ENCODE data around the gene MLKL.

MLKL gene

DNA sequence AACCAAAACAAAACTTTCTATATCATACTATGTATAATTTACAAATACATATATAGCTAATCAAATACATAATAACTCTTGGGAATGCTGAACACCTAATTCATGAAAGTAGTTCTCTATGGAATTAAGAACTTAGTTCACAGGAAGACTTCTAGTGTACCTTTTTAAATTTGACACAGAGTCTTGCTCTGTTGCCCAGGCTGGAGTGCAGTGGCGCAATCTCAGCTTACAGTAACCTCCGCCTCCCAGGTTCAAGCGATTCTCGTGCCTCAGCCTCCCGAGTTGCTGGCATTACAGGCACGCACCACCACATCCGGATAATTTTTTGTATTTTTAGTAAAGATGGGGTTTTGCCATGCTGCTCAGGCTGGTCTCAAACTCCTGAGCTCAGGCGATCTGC lies 58.7 kb downstream of the MLKL start:
- no peak for DNase-seq

DNA sequence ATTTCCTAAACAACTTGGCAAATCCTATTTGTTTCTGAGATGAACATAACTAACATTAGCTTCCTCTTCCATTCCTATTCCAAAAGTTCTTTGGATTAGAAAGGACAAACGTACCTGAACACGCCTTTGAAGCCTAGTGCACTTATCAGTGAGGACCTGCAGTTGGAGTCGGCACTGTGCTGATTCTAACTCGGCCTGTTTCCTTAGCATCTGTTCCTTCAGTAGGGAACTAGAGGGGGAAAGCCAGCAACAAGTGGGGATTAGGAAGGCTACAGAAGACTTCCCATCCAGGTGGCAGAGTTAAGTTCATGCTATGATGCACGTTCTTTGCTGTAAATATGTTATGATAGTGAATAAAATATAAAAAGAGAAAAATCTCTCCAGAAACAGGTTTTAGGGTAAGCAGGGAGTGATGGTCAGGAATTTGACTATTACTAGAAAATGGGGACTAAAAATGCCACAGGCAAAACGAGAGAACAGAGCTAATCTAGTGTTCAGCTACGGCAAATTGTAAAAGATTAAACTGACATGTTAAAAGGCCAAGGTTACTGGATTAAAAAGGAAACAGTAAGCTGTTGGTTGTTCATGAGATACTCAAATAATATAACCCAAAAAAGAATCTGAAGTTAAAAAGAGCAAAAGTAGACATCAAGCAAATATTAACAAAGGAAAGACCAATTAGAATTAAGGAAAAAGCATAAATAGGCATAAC lies 62.8 kb downstream of the MLKL start:
- DNase-seq = no peak

DNA sequence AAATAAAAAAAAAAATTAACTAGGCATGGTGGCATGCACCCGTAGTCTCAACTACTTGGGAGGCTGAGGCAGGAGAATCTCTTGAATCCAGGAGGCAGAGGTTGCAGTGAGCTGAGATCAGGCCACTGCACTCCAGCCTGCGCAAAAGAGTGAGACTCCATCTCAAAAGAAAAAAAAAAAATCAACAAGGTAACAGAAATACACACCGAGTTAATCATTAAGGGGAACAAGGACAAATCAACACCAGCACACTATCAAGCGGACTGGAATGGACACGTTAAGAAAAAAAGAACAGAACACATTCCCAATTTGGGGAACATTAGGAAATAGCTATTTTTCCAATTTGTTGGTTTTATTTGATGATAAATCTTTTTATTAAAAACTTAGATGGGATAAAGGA lies 65.4 kb downstream of the MLKL start:
- DNase-seq = no peak

DNA sequence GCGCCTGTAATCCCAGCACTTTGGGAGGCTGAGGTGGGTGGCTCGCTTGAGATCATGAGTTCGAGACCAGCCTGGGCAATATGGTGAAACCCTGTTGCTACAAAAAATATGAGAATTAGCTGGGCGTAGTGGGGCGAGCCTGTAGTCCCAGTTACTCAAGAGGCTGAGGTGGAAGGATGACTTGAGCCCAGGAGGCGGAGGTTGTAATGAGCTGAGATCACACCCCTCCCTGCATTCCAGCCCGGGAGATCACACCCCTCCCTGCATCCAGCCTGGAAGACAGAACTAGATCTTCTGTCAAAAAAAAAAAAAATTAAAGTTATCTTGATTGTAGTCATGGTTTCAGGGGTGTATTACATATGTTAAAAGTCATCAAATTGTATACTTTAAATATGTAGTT lies 67.0 kb downstream of the MLKL start:
- DNase-seq = no peak

- no peak for DNase-seq
These were observed 73.0 kb downstream of the MLKL start for GRCh38 chr16:74627506-74628220.

DNA sequence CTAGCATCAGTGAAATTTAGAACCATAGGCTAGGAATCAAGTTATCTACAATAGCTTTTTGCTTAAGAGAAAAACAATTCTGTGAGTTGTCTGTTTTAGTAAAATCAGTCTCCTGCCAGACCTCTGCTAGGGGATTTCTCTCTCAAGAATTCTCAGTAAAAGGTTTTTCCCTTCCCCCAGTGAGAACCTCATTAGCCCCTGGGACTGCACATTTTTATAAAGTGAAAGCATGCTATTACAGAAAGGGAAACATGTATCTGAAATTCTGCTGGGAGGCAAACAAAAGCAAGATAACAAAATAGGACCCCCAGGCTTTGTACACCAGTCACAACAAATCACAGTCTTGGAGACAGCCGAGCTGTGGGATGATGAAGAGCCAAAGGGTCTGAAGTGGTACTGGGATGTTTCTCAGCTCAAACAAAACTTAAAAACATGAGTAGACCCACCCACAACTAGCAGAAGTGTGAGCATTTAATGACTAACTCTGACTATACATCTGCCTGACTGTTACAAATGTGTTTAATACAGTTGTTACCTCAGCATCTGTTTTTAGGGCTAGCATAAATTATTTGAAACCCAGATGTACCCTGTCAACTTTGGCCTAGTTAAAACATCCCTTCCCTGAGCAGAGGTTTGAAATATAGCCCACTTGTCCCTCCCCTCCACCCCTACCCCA lies 73.8 kb downstream of the MLKL start:
- DNase-seq = no peak

GRCh38 chr16:74625500-74626350 lies 74.9 kb downstream of the MLKL start:
- DNase-seq = no peak

DNA sequence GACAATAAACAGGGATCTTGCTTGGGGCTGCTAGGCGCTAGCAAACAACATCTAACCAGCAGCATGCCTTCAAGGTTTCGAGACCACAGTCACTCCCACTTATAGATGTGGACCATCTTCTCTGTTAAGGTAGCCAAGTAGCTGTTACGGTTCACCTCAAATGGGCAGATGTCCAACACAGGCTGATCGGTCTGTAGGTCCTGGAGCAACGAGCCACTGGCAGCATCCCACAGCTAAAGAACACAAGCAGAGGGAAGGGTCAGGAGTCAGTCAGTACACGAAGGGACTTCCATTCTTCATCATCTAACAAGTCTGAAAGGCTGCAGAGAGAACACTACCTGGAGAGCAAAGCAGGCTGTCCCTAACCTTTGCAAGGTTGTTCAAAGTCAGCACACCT lies 76.8 kb downstream of the MLKL start:
- DNase-seq = no peak

DNA sequence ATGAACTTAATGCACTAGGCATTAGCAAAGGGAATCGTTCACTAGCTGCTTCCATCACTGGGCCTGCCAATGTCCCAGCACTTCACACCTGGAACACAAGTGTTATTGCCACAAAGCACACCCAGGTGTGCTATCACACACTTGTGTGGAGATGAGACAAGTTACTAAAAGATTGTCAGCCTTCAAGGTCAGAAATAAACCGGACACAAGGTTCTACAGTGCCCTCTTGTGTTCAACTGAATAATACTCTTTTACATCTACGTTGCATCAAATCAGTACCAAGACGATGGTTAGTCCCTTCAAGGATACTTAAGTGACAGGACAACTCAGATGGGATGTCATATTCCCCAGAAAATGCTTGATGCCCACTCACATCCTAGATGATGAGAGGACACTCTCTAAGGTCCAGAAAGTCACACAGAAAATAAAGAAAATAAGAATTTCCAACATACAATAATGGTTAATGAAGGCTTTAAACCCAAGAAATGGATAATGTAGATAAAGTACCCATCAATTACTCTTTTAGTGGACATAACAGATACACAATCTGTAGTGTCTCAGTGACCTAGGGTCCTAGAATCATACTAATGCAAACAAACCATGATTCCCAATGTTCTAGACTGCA lies 77.3 kb downstream of the MLKL start:
- DNase-seq = no peak

DNA sequence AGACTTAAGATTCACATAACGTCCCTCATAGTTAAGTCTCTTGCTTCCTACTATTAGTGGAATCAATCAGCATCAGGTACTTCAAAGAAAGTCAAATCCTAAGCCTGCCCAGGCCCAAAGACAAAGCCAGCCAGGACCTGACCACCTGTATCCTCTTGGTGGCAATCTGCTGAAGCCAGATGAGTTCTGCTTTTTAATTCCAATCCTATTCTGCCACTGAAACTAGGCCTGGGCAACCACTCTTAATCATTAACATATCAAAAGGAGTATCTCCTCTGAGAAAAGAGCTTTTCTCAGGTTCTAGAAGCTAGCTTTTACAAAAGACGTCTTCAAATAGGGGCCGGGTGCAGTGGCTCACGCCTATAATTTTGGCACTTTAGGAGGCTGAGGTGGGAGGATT lies 78.7 kb downstream of the MLKL start:
- no peak for DNase-seq

Data from right hindlimb (tissue), 1 donor.